ENCODE results near the gene RASA2.

Gene RASA2

GRCh38 chr3:141542202-141542969, 55.6 kb downstream of the RASA2 start:
- TF ChIP-seq, protein P1, sequence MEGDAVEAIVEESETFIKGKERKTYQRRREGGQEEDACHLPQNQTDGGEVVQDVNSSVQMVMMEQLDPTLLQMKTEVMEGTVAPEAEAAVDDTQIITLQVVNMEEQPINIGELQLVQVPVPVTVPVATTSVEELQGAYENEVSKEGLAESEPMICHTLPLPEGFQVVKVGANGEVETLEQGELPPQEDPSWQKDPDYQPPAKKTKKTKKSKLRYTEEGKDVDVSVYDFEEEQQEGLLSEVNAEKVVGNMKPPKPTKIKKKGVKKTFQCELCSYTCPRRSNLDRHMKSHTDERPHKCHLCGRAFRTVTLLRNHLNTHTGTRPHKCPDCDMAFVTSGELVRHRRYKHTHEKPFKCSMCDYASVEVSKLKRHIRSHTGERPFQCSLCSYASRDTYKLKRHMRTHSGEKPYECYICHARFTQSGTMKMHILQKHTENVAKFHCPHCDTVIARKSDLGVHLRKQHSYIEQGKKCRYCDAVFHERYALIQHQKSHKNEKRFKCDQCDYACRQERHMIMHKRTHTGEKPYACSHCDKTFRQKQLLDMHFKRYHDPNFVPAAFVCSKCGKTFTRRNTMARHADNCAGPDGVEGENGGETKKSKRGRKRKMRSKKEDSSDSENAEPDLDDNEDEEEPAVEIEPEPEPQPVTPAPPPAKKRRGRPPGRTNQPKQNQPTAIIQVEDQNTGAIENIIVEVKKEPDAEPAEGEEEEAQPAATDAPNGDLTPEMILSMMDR (IDR thresholded peaks at IDR 0.05; ENCODE audit: low read depth, low read length): no peak
- Histone ChIP-seq H3K4me1 (no peaks in the 10 kb centered on the region; the same call in 1 of the 2 replicates), H3K27me3 (no peaks in the 10 kb centered on the region), H3K9me3 (no peaks in the 10 kb centered on the region; the same call in 1 of the 2 replicates), H3K4me3 (ENCODE audit: low read depth, low read length) (no peak overlapping the region), H3K36me3 (no peaks in the 10 kb centered on the region)
- DNase-seq: no peak

- DNase-seq: no peak
- H3K36me3 ChIP-seq: no peaks in the 10 kb centered on the region
- H3K27me3 ChIP-seq: no peaks in the 10 kb centered on the region
- no peak overlapping the region for H3K4me3 ChIP-seq (ENCODE audit: low read depth, low read length)
- TF ChIP-seq, protein P1 (IDR thresholded peaks at IDR 0.05; ENCODE audit: low read depth, low read length): no peak
- H3K4me1 ChIP-seq: no peaks in the 10 kb centered on the region; the same call in 1 of the 2 replicates
- H3K9me3 ChIP-seq: peaks cover 3% of the 10 kb centered on the region; the same call in 1 of the 2 replicates
Measured at GRCh38 chr3:141542989-141543388, 56.2 kb downstream of the RASA2 start.

DNA sequence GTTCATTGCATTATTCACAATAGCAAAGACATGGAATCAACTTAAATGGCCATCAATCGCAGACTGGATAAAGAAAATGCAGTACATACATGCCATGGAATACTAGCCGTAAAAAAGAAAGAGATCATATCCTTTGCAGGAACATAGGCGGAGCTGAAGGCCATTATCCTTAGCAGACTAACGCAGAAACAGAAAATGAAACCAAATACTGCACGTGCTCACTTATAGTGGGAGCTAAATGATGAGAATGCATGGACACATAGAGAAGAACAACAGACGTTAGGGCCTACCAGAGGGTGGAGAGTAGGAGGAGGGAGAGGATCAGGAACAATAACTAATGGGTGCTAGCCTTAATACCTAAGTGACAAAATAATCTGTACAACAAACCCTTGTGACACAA, 57.9 kb downstream of the RASA2 start:
- DNase-seq: no peak
- TF ChIP-seq, protein P1 (IDR thresholded peaks at IDR 0.05; ENCODE audit: low read depth, low read length): no peak

DNA sequence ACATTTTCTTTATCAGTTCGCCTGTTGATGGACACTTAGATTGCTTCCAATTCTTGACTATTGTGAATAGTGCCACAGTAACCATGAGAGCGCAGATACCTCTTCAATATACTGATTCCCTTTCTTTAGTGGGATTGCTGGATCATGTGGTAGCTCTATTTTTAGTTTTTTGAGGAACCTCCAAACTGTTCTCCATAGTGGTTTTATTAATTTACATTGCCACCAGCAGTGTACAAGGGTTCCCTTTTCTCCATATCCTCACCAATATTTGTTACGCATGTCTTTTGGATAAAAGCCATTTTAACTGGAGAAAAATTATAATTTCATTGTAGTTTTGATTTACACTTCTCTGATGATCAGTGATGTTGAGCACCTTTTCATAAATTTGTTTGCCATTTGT, 59.3 kb downstream of the RASA2 start:
- no peaks in the 10 kb centered on the region for H3K4me1 ChIP-seq
- DNase-seq: no peak
- H3K36me3 ChIP-seq: no peaks in the 10 kb centered on the region; the same call in 1 of the 2 replicates
- TF ChIP-seq, protein P1 (IDR thresholded peaks at IDR 0.05; ENCODE audit: low read depth, low read length): no peak
- H3K4me3 ChIP-seq (ENCODE audit: low read depth, low read length): no peak overlapping the region
- H3K9me3 ChIP-seq: peaks cover 3% of the 10 kb centered on the region; the same call in 1 of the 2 replicates
- H3K27me3 ChIP-seq: no peaks in the 10 kb centered on the region

More for the DNA sequence above, 57.9 kb downstream of the RASA2 start:
- Histone ChIP-seq H3K9me3 (peaks cover 3% of the 10 kb centered on the region; the same call in 1 of the 2 replicates), H3K4me1 (no peaks in the 10 kb centered on the region), H3K36me3 (no peaks in the 10 kb centered on the region), H3K4me3 (ENCODE audit: low read depth, low read length) (no peak overlapping the region), H3K27me3 (no peaks in the 10 kb centered on the region)

- Histone ChIP-seq H3K27me3 (no peaks in the 10 kb centered on the region), H3K4me3 (ENCODE audit: low read depth, low read length) (no peak overlapping the region), H3K9me3 (peaks cover 3% of the 10 kb centered on the region; the same call in 1 of the 2 replicates), H3K4me1 (no peaks in the 10 kb centered on the region), H3K36me3 (no peaks in the 10 kb centered on the region; the same call in 1 of the 2 replicates)
- DNase-seq: no peak
- TF ChIP-seq, protein P1 (IDR thresholded peaks at IDR 0.05; ENCODE audit: low read depth, low read length): no peak
Measured at GRCh38 chr3:141546586-141546985, 59.8 kb downstream of the RASA2 start.

DNA sequence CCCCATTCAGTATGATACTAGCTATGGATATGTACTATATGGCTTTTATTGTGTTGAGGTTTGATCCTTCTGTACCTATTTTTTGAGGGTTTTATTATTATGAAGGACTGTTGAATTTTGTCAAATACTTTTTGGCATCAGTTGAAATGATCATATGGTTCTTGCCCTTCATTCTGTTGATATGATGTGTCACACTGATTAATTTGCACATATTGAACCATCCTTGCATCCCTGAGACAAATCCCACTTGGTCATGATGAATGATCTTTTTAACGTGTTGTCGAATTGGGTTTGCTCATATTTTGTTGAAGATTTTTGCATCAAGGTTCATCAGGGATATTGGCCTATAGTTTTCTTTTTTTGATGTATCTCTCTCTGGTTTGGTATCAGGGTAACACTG, 61.0 kb downstream of the RASA2 start:
- TF ChIP-seq, protein P1 (IDR thresholded peaks at IDR 0.05; ENCODE audit: low read depth, low read length): no peak
- Histone ChIP-seq H3K9me3 (peaks cover 3% of the 10 kb centered on the region; the same call in 1 of the 2 replicates), H3K27me3 (no peaks in the 10 kb centered on the region), H3K4me3 (ENCODE audit: low read depth, low read length) (no peak overlapping the region), H3K4me1 (no peaks in the 10 kb centered on the region), H3K36me3 (no peaks in the 10 kb centered on the region; the same call in 1 of the 2 replicates)
- DNase-seq: no peak
